Measurements from ENCODE around the gene FHIT. TPM values are rescaled to one million over a fixed set of nuclear protein-coding genes. Genes with fewer than 3 reads are reported as not detected.

The FHIT gene
- total and polyA plus RNA-seq, 2 of the 4 experiments (the other 2 are of a cell fraction): 0.07 TPM; not detected in 1

DNA sequence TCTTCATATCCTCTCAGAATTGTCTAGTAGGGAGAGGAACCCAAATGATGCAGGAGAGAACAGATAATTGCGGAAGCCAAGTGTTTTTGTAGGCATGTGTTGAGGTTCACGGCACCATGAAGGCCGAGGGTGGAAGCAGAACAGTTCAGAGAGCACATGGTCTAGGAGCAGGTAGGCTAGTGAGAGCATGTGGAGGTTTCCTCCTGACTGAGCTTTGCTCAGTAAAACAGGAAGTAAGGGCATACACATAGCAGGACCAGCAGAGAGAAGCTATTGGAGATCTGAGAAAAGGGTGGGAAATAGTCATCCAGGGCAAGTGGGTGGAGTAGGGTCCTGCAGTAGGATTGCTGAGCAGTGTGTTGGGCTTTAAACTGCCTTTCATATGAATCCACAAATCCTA is 491.1 kb downstream of the FHIT start:
- TF ChIP-seq MAZ (IDR thresholded peaks at IDR 0.05; ENCODE audit: borderline replicate concordance, low read depth, low read length) (no peak), CTCF (conservative IDR thresholded peaks at IDR 0.05; ENCODE audit: low read depth, low read length) (no peak), CHD1 (IDR thresholded peaks at IDR 0.05; ENCODE audit: low read depth, low read length) (no peak), SMC3 (IDR thresholded peaks at IDR 0.05; ENCODE audit: low read depth, low read length) (no peak)
- no peak overlapping the region for H2AK9ac ChIP-seq (replicated peaks; ENCODE audit: low read depth, low read length, poor library complexity)
- no peak overlapping the region for H2BK120ac ChIP-seq (ENCODE audit: low read depth, low read length)
- H3K23ac ChIP-seq (ENCODE audit: low read depth, low read length): no peak overlapping the region
- no peak overlapping the region for H3K56ac ChIP-seq (ENCODE audit: extremely low read depth, insufficient read depth, low read length)
- intact Hi-C loops (cut with micrococcal nuclease) (no loop called here), in situ Hi-C loops (cut with MboI; ENCODE audit: low sequenced_read_pairs) (no loop called here), dilution Hi-C loops (cut with HindIII; ENCODE audit: low sequenced_read_pairs, unreplicated experiment) (no loop called here)
- H3K27ac ChIP-seq (ENCODE audit: insufficient read depth, low read length): no peak overlapping the region
- no peak overlapping the region for H3K14ac ChIP-seq (replicated peaks; ENCODE audit: low read depth, low read length)
- no peak overlapping the region for H2BK5ac ChIP-seq (ENCODE audit: low read depth, low read length, poor library complexity, severe bottlenecking)
- POLR2A ChIA-PET (ENCODE audit: unreplicated experiment): no interaction called here
- no peaks in the 10 kb centered on the region for H3K4me1 ChIP-seq (ENCODE audit: control insufficient read depth, insufficient read depth, low read length)
- H3K9me3 ChIP-seq (ENCODE audit: control insufficient read depth, insufficient read depth, low read length): peaks cover 2% of the 10 kb centered on the region; the same call in 1 of the 2 replicates
- WGBS, 2 experiments (ENCODE audit: extremely low coverage in 2 of 2, insufficient read length in 1 of 2): no CpG with 5 or more reads among the region's 3 CpGs
- no peaks in the 10 kb centered on the region for H3K36me3 ChIP-seq (ENCODE audit: control insufficient read depth, insufficient read depth, low read length)
- H4K20me1 ChIP-seq (ENCODE audit: insufficient read depth, low read length): no peaks in the 10 kb centered on the region
- H3K4me3 ChIP-seq (ENCODE audit: insufficient read depth, low read depth, low read length): no peak overlapping the region
- no peaks in the 10 kb centered on the region for H3K9me1 ChIP-seq (ENCODE audit: insufficient read depth, low read length)
- H3K18ac ChIP-seq (ENCODE audit: low read depth, low read length): no peak overlapping the region
- H3K27me3 ChIP-seq (ENCODE audit: control insufficient read depth, insufficient read depth, low read length): no peaks in the 10 kb centered on the region
- DNase-seq (no peak), ATAC-seq (ENCODE audit: low read depth) (no peak)
- no peak overlapping the region for H4K5ac ChIP-seq (ENCODE audit: low read depth, low read length)
- no peak overlapping the region for H3K4me2 ChIP-seq (ENCODE audit: low read depth, low read length)
- H3K4ac ChIP-seq (ENCODE audit: low read depth, low read length): no peak overlapping the region
- no peaks in the 10 kb centered on the region for H3K79me1 ChIP-seq (ENCODE audit: low read depth in 1 of 2, low read length in 2 of 2)
- H3K9ac ChIP-seq (ENCODE audit: low read depth, low read length): no peak overlapping the region
- H2BK15ac ChIP-seq (ENCODE audit: low read depth, low read length): no peak overlapping the region
- CTCF ChIA-PET: no interaction called here
- no peak overlapping the region for H2AK5ac ChIP-seq (ENCODE audit: low read depth, low read length)
- BruUV-seq (replicated peaks): no TSS peak
- H4K91ac ChIP-seq (ENCODE audit: insufficient read depth, low read depth, low read length): no peak overlapping the region
- H2BK20ac ChIP-seq (ENCODE audit: low read depth, low read length): no peak overlapping the region
- H4K8ac ChIP-seq (ENCODE audit: low read depth in 2 of 2, low read length in 2 of 2): no peak overlapping the region
- no peak overlapping the region for H2AFZ ChIP-seq (replicated peaks; ENCODE audit: low read length, poor library complexity)
